ENCODE results near the gene METTL9.

DNA sequence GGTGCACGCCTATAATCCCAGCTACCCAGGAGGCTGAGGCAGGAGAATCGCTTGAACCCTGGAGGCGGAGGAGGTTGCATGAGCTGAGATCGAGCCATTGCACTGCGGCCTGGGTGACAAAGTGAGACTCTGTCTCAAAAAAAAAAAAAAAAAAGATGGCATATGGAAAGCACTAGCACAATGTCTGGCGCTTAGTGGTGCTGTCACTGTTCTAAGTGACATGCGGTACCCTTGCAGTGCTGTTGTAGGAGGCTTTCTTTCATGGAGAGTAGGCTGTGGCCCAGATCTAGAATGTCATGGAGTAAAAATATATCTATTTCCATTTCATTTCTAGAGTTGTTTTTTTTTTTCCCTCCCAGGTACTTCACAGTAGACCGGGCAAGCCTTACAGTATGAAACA is 14.6 kb upstream of the METTL9 start:
- TF ChIP-seq SIN3A (IDR thresholded peaks at IDR 0.05; ENCODE audit: borderline replicate concordance, insufficient read depth, low read length) = no peak
- TF ChIP-seq FOXP2 (optimal IDR thresholded peaks at IDR 0.05; ENCODE audit: borderline replicate concordance, extremely low read depth, extremely low read length, insufficient read depth) = no peak
- no peak for TF ChIP-seq POLR2AphosphoS5 (IDR thresholded peaks at IDR 0.05; ENCODE audit: low read depth, low read length)
- no peak for TF ChIP-seq TAF1 (IDR thresholded peaks at IDR 0.05; ENCODE audit: borderline replicate concordance, insufficient read depth, low read length)

Measured in PFSK-1 (cell line).